Endothelial cell of umbilical vein (primary cell): Measurements from ENCODE around the gene STUM.

Experiments used
- EZH2 ChIP-seq: IDR thresholded peaks from 2 replicates; pipeline ENCODE4 v1.6.1; 2012; ENCODE audit warnings: borderline replicate concordance, low read depth, mild to moderate bottlenecking, moderate library complexity, low read length, inconsistent platforms; ENCODE audit not compliant: severe bottlenecking
- FOS ChIP-seq: IDR thresholded peaks from 2 replicates; pipeline ENCODE4 v1.6.1; 2011; ENCODE audit warnings: mild to moderate bottlenecking, low read length, moderate library complexity, borderline replicate concordance; ENCODE audit not compliant: insufficient read depth
- POLR2A ChIP-seq: IDR thresholded peaks from 2 replicates; pipeline ENCODE4 v1.6.1; 2012; ENCODE audit warnings: low read depth, mild to moderate bottlenecking, control low read depth, low read length
- POLR2AphosphoS5 ChIP-seq: IDR thresholded peaks from 2 replicates; pipeline ENCODE4 v1.6.1; 2012; ENCODE audit warnings: low read depth, mild to moderate bottlenecking, control low read depth, low read length, moderate library complexity; ENCODE audit not compliant: insufficient read depth
- TF ChIP-seq, protein P1 (sequence below), 2 donors: IDR thresholded peaks; 1 replicate in 1 of 2; 2 replicates in 1 of 2; pipeline ENCODE4 v1.5.1; 2011; ENCODE audit warnings: low read length in 2 of 2, mild to moderate bottlenecking in 2 of 2, moderate library complexity in 2 of 2, control low read depth in 1 of 2, inconsistent platforms in 1 of 2, low read depth in 1 of 2; ENCODE audit not compliant: insufficient read depth in 1 of 2; ENCODE audit errors: extremely low read depth in 1 of 2
- TF ChIP-seq, protein P2 (sequence below): IDR thresholded peaks from 2 replicates; pipeline ENCODE4 v1.6.1; 2011; ENCODE audit not compliant: insufficient read depth, insufficient read length

DNA sequence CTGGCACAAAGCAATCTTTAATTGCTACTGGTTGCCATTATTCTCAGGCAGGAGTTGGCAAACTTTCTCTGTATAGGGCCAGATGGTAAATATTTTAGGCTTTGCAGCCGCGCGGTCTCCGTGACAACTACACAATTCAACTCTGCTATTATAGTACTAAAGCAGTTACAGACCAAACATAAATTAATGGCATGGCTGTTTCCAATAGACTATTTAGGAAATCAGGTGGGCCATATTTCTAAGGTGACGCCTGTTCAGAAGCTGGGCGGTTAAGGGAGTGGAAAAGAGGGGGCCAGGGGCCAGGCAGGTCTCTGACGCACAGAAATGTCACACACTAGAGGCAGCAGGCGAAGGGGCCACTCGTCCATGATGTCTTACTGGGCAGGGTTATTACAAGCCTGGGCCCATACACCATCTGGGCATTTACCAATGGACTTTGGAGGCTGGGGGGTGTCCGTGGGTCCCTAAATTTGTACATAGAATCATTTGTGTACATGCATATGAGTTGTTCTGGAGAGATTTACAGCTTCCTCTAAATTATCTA, 80.1 kb downstream of the STUM start:
- TF ChIP-seq, protein P1, sequence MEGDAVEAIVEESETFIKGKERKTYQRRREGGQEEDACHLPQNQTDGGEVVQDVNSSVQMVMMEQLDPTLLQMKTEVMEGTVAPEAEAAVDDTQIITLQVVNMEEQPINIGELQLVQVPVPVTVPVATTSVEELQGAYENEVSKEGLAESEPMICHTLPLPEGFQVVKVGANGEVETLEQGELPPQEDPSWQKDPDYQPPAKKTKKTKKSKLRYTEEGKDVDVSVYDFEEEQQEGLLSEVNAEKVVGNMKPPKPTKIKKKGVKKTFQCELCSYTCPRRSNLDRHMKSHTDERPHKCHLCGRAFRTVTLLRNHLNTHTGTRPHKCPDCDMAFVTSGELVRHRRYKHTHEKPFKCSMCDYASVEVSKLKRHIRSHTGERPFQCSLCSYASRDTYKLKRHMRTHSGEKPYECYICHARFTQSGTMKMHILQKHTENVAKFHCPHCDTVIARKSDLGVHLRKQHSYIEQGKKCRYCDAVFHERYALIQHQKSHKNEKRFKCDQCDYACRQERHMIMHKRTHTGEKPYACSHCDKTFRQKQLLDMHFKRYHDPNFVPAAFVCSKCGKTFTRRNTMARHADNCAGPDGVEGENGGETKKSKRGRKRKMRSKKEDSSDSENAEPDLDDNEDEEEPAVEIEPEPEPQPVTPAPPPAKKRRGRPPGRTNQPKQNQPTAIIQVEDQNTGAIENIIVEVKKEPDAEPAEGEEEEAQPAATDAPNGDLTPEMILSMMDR (IDR thresholded peaks at IDR 0.05; ENCODE audit: extremely low read depth in 1 of 2, insufficient read depth in 1 of 2, low read depth in 1 of 2, low read length in 2 of 2), result no peak
- TF ChIP-seq POLR2AphosphoS5, result no peak
- no peak for TF ChIP-seq EZH2
- no peak for TF ChIP-seq POLR2A
- no peak for TF ChIP-seq FOS
- TF ChIP-seq, protein P2, sequence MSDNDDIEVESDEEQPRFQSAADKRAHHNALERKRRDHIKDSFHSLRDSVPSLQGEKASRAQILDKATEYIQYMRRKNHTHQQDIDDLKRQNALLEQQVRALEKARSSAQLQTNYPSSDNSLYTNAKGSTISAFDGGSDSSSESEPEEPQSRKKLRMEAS, result no peak
